Measurements from ENCODE around the gene CDKAL1.

The CDKAL1 gene

DNA sequence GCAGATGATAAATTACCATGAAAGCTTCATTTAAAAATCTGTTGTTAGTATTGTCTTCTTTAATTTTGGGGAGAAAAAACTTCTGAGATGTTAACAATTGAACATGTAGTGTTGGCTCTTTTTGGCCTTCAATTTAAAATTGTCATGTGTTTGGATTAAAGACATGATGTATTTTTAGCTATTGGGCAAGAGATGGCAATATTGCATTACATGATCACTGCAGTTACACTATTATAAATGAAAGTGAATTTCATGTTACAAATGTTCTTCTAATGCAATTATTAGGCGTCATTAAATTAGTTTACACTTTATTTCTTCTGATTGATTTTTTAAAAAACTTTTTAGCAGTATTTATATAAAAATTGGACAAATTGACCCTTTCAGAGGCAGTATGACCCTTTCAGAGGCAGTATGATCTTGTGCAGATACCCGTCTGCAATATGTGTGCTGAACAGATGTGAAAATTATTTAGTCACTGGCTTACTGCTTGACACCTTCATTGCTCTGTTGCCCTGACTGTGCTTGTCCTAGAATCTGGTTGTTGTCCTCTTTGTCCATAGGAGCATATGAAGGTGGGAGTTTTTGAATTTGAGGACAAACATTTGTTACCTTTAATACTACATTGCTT, 25.8 kb downstream of the CDKAL1 start:
- H3K4me3 ChIP-seq (replicated peaks; ENCODE audit: low read depth, low read length): no peak overlapping the region
- H3K27me3 ChIP-seq (replicated peaks; ENCODE audit: control insufficient read depth, insufficient read depth, low read length): no peaks in the 10 kb centered on the region
- TF ChIP-seq, protein P1, sequence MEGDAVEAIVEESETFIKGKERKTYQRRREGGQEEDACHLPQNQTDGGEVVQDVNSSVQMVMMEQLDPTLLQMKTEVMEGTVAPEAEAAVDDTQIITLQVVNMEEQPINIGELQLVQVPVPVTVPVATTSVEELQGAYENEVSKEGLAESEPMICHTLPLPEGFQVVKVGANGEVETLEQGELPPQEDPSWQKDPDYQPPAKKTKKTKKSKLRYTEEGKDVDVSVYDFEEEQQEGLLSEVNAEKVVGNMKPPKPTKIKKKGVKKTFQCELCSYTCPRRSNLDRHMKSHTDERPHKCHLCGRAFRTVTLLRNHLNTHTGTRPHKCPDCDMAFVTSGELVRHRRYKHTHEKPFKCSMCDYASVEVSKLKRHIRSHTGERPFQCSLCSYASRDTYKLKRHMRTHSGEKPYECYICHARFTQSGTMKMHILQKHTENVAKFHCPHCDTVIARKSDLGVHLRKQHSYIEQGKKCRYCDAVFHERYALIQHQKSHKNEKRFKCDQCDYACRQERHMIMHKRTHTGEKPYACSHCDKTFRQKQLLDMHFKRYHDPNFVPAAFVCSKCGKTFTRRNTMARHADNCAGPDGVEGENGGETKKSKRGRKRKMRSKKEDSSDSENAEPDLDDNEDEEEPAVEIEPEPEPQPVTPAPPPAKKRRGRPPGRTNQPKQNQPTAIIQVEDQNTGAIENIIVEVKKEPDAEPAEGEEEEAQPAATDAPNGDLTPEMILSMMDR (IDR thresholded peaks at IDR 0.05; ENCODE audit: insufficient read depth, low read length, poor library complexity, severe bottlenecking): no peak
- H3K36me3 ChIP-seq (ENCODE audit: control insufficient read depth, insufficient read depth, low read length): no peaks in the 10 kb centered on the region
- DNase-seq (ENCODE audit: extremely low read depth, insufficient read length): no peak

GRCh38 chr6:20563377-20563776, 29.1 kb downstream of the CDKAL1 start:
- Histone ChIP-seq H3K27me3 (replicated peaks; ENCODE audit: control insufficient read depth, insufficient read depth, low read length) (no peaks in the 10 kb centered on the region), H3K36me3 (ENCODE audit: control insufficient read depth, insufficient read depth, low read length) (no peaks in the 10 kb centered on the region), H3K4me3 (replicated peaks; ENCODE audit: low read depth, low read length) (no peak overlapping the region)
- TF ChIP-seq, protein P1 (IDR thresholded peaks at IDR 0.05; ENCODE audit: insufficient read depth, low read length, poor library complexity, severe bottlenecking): no peak
- DNase-seq (ENCODE audit: extremely low read depth, insufficient read length): no peak

DNA sequence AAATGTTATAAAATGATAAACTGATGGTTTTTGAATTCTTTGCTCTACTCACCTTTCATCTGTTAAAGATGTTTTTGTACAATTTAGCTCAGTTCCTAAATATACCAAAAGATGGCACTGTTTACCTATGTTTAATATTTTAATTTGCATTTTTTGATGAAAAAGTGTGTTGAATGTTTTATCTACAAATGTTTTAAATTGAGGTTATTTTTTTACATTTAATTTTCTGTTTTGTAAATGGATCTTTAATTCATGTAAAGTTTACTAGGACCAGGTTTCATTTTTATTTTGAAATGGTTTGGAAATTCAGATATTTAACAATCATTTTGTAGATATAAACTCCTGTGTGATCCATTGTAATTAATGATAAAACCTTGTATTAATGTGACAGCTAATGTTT, 30.0 kb downstream of the CDKAL1 start:
- Histone ChIP-seq H3K27me3 (replicated peaks; ENCODE audit: control insufficient read depth, insufficient read depth, low read length) (no peaks in the 10 kb centered on the region), H3K4me3 (replicated peaks; ENCODE audit: low read depth, low read length) (no peak overlapping the region), H3K36me3 (ENCODE audit: control insufficient read depth, insufficient read depth, low read length) (no peaks in the 10 kb centered on the region)
- TF ChIP-seq, protein P1 (IDR thresholded peaks at IDR 0.05; ENCODE audit: insufficient read depth, low read length, poor library complexity, severe bottlenecking): peak; percentile 31
- no peak for DNase-seq (ENCODE audit: extremely low read depth, insufficient read length)

DNA sequence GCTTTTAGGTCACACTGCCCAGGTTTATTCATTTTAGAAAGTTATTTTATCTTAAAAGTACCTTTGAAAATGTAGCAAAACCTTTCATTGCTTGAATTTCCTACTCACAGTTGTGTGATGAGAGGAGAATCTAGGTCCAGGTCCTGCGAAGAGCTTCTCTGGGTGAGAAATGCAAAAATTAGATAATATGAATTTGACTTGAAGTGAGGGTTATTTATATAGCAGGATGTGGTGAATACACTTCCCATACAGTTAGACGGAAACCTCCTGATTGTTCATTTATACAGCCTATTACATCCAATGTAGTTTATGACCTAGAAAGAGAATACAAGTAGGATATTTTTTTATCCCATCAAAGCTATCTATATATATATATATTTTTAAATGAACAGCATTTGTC, 30.5 kb downstream of the CDKAL1 start:
- DNase-seq (ENCODE audit: extremely low read depth, insufficient read length): peak; percentile 35
- no peaks in the 10 kb centered on the region for H3K27me3 ChIP-seq (replicated peaks; ENCODE audit: control insufficient read depth, insufficient read depth, low read length)

DNA sequence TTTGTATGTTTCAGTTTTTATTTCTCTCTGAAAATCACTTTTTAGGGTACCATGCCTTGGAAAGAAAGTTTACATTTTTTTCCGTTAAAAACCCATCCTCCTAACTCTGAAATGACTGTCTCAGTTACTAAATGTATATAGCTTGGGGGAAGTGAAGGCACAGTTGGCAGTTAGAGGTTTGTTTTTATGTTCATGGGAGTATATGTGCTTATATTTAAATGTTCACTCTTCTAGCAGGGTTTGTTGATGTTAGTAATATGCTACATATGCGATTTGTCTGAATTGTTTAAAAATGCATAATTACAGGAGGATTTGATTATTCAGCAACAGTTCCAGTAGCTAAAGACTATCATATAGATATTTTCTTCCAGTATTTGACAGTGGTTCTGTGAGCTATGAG, 31.1 kb downstream of the CDKAL1 start:
- Histone ChIP-seq H3K27me3 (replicated peaks; ENCODE audit: control insufficient read depth, insufficient read depth, low read length) (no peaks in the 10 kb centered on the region), H3K4me3 (replicated peaks; ENCODE audit: low read depth, low read length) (no peak overlapping the region), H3K36me3 (ENCODE audit: control insufficient read depth, insufficient read depth, low read length) (no peaks in the 10 kb centered on the region)
- TF ChIP-seq, protein P1 (IDR thresholded peaks at IDR 0.05; ENCODE audit: insufficient read depth, low read length, poor library complexity, severe bottlenecking): no peak
- no peak for DNase-seq (ENCODE audit: extremely low read depth, insufficient read length)

More for the DNA sequence above, 30.5 kb downstream of the CDKAL1 start:
- no peaks in the 10 kb centered on the region for H3K36me3 ChIP-seq (ENCODE audit: control insufficient read depth, insufficient read depth, low read length)
- H3K4me3 ChIP-seq (replicated peaks; ENCODE audit: low read depth, low read length): no peak overlapping the region
- TF ChIP-seq, protein P1 (IDR thresholded peaks at IDR 0.05; ENCODE audit: insufficient read depth, low read length, poor library complexity, severe bottlenecking): no peak

- TF ChIP-seq, protein P1 (IDR thresholded peaks at IDR 0.05; ENCODE audit: insufficient read depth, low read length, poor library complexity, severe bottlenecking): no peak
- no peaks in the 10 kb centered on the region for H3K27me3 ChIP-seq (replicated peaks; ENCODE audit: control insufficient read depth, insufficient read depth, low read length)
These were observed 31.9 kb downstream of the CDKAL1 start for GRCh38 chr6:20566109-20566508.

More at GRCh38 chr6:20566109-20566508, 31.9 kb downstream of the CDKAL1 start:
- no peaks in the 10 kb centered on the region for H3K36me3 ChIP-seq (ENCODE audit: control insufficient read depth, insufficient read depth, low read length)
- H3K4me3 ChIP-seq (replicated peaks; ENCODE audit: low read depth, low read length): no peak overlapping the region
- DNase-seq (ENCODE audit: extremely low read depth, insufficient read length): no peak
